ENCODE data around the gene ASGR2. TPM values are rescaled to one million over a fixed set of nuclear protein-coding genes. Genes with fewer than 3 reads are reported as not detected.
A peak's percentile ranks its signal among the peaks of the same experiment; 100 is the strongest.
"Not testable (repeated sequence)": the region's sequence is repeated elsewhere in the genome, so short reads cannot be mapped to it uniquely, and the experiment has no call there.

ASGR2 gene
- total RNA-seq, 1 experiment from 2014 or later = not detected

- peaks cover 2% of the 10 kb centered on the region for H3K9me3 Mint-ChIP-seq (ENCODE audit: low read depth, unreplicated experiment)
- CTCF ChIA-PET = no interaction called here
- H3K4me1 Mint-ChIP-seq (ENCODE audit: low read depth, unreplicated experiment) = peaks cover 8% of the 10 kb centered on the region
- no TSS peak for BruUV-seq (replicated peaks)
- DNase-seq = no peak
- no peaks in the 10 kb centered on the region for H3K36me3 Mint-ChIP-seq (ENCODE audit: insufficient read depth, unreplicated experiment)
- H3K27ac Mint-ChIP-seq (ENCODE audit: unreplicated experiment) = no peak overlapping the region
- H3K4me3 Mint-ChIP-seq (ENCODE audit: low read depth, unreplicated experiment) = no peak overlapping the region
- peaks cover 59% of the 10 kb centered on the region for H3K27me3 Mint-ChIP-seq (ENCODE audit: unreplicated experiment)
- no peak for TF ChIP-seq CTCF (IDR thresholded peaks at IDR 0.05; ENCODE audit: unreplicated experiment)
- intact Hi-C loops (cut with micrococcal nuclease; ENCODE audit: unreplicated experiment) = no loop called here
Observed at GRCh38 chr17:7098802-7099459, 15.7 kb downstream of the ASGR2 start.

GRCh38 chr17:7097940-7098339 is 16.7 kb downstream of the ASGR2 start:
- intact Hi-C loops (cut with micrococcal nuclease; ENCODE audit: unreplicated experiment) = no loop called here
- no TSS peak for BruUV-seq (replicated peaks)
- Mint-ChIP-seq H3K4me1 (ENCODE audit: low read depth, unreplicated experiment) (peaks cover 8% of the 10 kb centered on the region), H3K36me3 (ENCODE audit: insufficient read depth, unreplicated experiment) (no peaks in the 10 kb centered on the region), H3K9me3 (ENCODE audit: low read depth, unreplicated experiment) (peaks cover 2% of the 10 kb centered on the region), H3K27ac (ENCODE audit: unreplicated experiment) (no peak overlapping the region), H3K27me3 (ENCODE audit: unreplicated experiment) (peaks cover 53% of the 10 kb centered on the region), H3K4me3 (ENCODE audit: low read depth, unreplicated experiment) (no peak overlapping the region)
- TF ChIP-seq CTCF (IDR thresholded peaks at IDR 0.05; ENCODE audit: unreplicated experiment) = no peak
- DNase-seq = no peak
- CTCF ChIA-PET = no interaction called here

- Mint-ChIP-seq H3K4me1 (ENCODE audit: low read depth, unreplicated experiment) (peaks cover 8% of the 10 kb centered on the region), H3K9me3 (ENCODE audit: low read depth, unreplicated experiment) (peaks cover 2% of the 10 kb centered on the region), H3K4me3 (ENCODE audit: low read depth, unreplicated experiment) (no peak overlapping the region), H3K27ac (ENCODE audit: unreplicated experiment) (no peak overlapping the region), H3K27me3 (ENCODE audit: unreplicated experiment) (peaks cover 33% of the 10 kb centered on the region), H3K36me3 (ENCODE audit: insufficient read depth, unreplicated experiment) (no peaks in the 10 kb centered on the region)
- BruUV-seq (replicated peaks) = no TSS peak
- TF ChIP-seq CTCF (IDR thresholded peaks at IDR 0.05; ENCODE audit: unreplicated experiment) = no peak
- intact Hi-C loops (cut with micrococcal nuclease; ENCODE audit: unreplicated experiment) = no loop called here
- CTCF ChIA-PET = no interaction called here
- DNase-seq = no peak
Observed at GRCh38 chr17:7095625-7096024, 19.0 kb downstream of the ASGR2 start.

- Mint-ChIP-seq H3K36me3 (ENCODE audit: insufficient read depth, unreplicated experiment) (no peaks in the 10 kb centered on the region), H3K4me1 (ENCODE audit: low read depth, unreplicated experiment) (peaks cover 8% of the 10 kb centered on the region), H3K9me3 (ENCODE audit: low read depth, unreplicated experiment) (peaks cover 2% of the 10 kb centered on the region), H3K4me3 (ENCODE audit: low read depth, unreplicated experiment) (peak overlapping the region; percentile 15), H3K27ac (ENCODE audit: unreplicated experiment) (peak overlapping the region; percentile 5), H3K27me3 (ENCODE audit: unreplicated experiment) (peaks cover 33% of the 10 kb centered on the region)
- CTCF ChIA-PET = no interaction called here
- no peak for DNase-seq
- TF ChIP-seq CTCF (IDR thresholded peaks at IDR 0.05; ENCODE audit: unreplicated experiment) = no peak
- intact Hi-C loops (cut with micrococcal nuclease; ENCODE audit: unreplicated experiment) = no loop called here
- no TSS peak for BruUV-seq (replicated peaks)
Observed at GRCh38 chr17:7094652-7095019, 20.0 kb downstream of the ASGR2 start.

GRCh38 chr17:7091311-7092005 is 23.2 kb downstream of the ASGR2 start:
- H3K27ac Mint-ChIP-seq (ENCODE audit: unreplicated experiment); H3K9me3 Mint-ChIP-seq (ENCODE audit: low read depth, unreplicated experiment); BruUV-seq (replicated peaks); H3K36me3 Mint-ChIP-seq (ENCODE audit: insufficient read depth, unreplicated experiment); H3K4me3 Mint-ChIP-seq (ENCODE audit: low read depth, unreplicated experiment); intact Hi-C loops (cut with micrococcal nuclease; ENCODE audit: unreplicated experiment); CTCF ChIA-PET; DNase-seq: not testable (repeated sequence)
- Mint-ChIP-seq H3K27me3 (ENCODE audit: unreplicated experiment) (peaks cover 20% of the 10 kb centered on the region), H3K4me1 (ENCODE audit: low read depth, unreplicated experiment) (peaks cover 20% of the 10 kb centered on the region)

- BruUV-seq (replicated peaks); H3K36me3 Mint-ChIP-seq (ENCODE audit: insufficient read depth, unreplicated experiment); H3K27ac Mint-ChIP-seq (ENCODE audit: unreplicated experiment); intact Hi-C loops (cut with micrococcal nuclease; ENCODE audit: unreplicated experiment); DNase-seq; CTCF ChIA-PET; H3K9me3 Mint-ChIP-seq (ENCODE audit: low read depth, unreplicated experiment); H3K4me3 Mint-ChIP-seq (ENCODE audit: low read depth, unreplicated experiment): not testable (repeated sequence)
- H3K27me3 Mint-ChIP-seq (ENCODE audit: unreplicated experiment) = peaks cover 10% of the 10 kb centered on the region
- H3K4me1 Mint-ChIP-seq (ENCODE audit: low read depth, unreplicated experiment) = peaks cover 18% of the 10 kb centered on the region
Observed at GRCh38 chr17:7089570-7089969, 25.1 kb downstream of the ASGR2 start.

- BruUV-seq (replicated peaks); H3K27me3 Mint-ChIP-seq (ENCODE audit: unreplicated experiment); intact Hi-C loops (cut with micrococcal nuclease; ENCODE audit: unreplicated experiment); CTCF ChIA-PET; H3K27ac Mint-ChIP-seq (ENCODE audit: unreplicated experiment); DNase-seq; H3K36me3 Mint-ChIP-seq (ENCODE audit: insufficient read depth, unreplicated experiment); H3K9me3 Mint-ChIP-seq (ENCODE audit: low read depth, unreplicated experiment); H3K4me3 Mint-ChIP-seq (ENCODE audit: low read depth, unreplicated experiment): not testable (repeated sequence)
- peaks cover 12% of the 10 kb centered on the region for H3K4me1 Mint-ChIP-seq (ENCODE audit: low read depth, unreplicated experiment)
Observed at GRCh38 chr17:7088442-7088841, 26.2 kb downstream of the ASGR2 start.

Measured in Calu3 (cell line).